Hepatocyte (in vitro differentiated cells): ENCODE measurements around the gene PUM2. TPM values are rescaled to one million over a fixed set of nuclear protein-coding genes. Genes with fewer than 3 reads are reported as not detected.

ENCODE experiments used
- DNase-seq: peaks from one replicate; pipeline ENCODE4 v3.0.0-alpha.2; 2016; ENCODE audit warnings: low spot score
- H2AFZ ChIP-seq: fragments of 200-600 bp; sonication (generic); 2 replicates; pipeline ENCODE4 v1.6.0; 2016; ENCODE audit warnings: antibody characterized with exemption, mild to moderate bottlenecking
- H3K27ac ChIP-seq: fragments of 200-600 bp; sonication (generic); 2 replicates; pipeline ENCODE4 v1.5.1; 2016; ENCODE audit warnings: mild to moderate bottlenecking
- H3K27me3 ChIP-seq: fragments of 200-600 bp; sonication (generic); 2 replicates; pipeline ENCODE4 v1.6.1; 2016
- H3K36me3 ChIP-seq: fragments of 200-600 bp; sonication (generic); replicated peaks from 2 replicates; pipeline ENCODE4 v1.5.1; 2016; ENCODE audit warnings: low read depth; ENCODE audit not compliant: insufficient read depth
- H3K4me1 ChIP-seq: fragments of 200-600 bp; sonication (generic); 2 replicates; pipeline ENCODE4 v1.5.1; 2016; ENCODE audit warnings: mild to moderate bottlenecking, moderate library complexity; ENCODE audit not compliant: insufficient read depth
- H3K4me2 ChIP-seq: fragments of 200-600 bp; sonication (generic); 2 replicates; pipeline ENCODE4 v1.6.0; 2016
- H3K4me3 ChIP-seq: fragments of 200-600 bp; sonication (generic); 2 replicates; pipeline ENCODE4 v1.5.1; 2016; ENCODE audit warnings: mild to moderate bottlenecking
- H3K79me2 ChIP-seq: fragments of 200-600 bp; sonication (generic); 2 replicates; pipeline ENCODE4 v1.6.0; 2017; ENCODE audit warnings: mild to moderate bottlenecking
- H3K9me2 ChIP-seq: fragments of 200-600 bp; sonication (generic); replicated peaks from 2 replicates; pipeline ENCODE4 v1.6.0; 2017; ENCODE audit warnings: mild to moderate bottlenecking; ENCODE audit not compliant: insufficient read depth
- H3K9me3 ChIP-seq: fragments of 200-600 bp; sonication (generic); 2 replicates; pipeline ENCODE4 v1.5.1; 2016; ENCODE audit warnings: low read depth, mild to moderate bottlenecking
- H4K20me1 ChIP-seq: fragments of 200-600 bp; sonication (generic); 2 replicates; pipeline ENCODE4 v1.6.0; 2016; ENCODE audit warnings: mild to moderate bottlenecking; ENCODE audit not compliant: insufficient read depth, poor library complexity, severe bottlenecking
- CTCF ChIP-seq: fragments of 200-600 bp; sonication (generic); IDR thresholded peaks from 2 replicates; pipeline ENCODE4 v1.5.1; 2016; ENCODE audit warnings: antibody characterized with exemption, mild to moderate bottlenecking; ENCODE audit not compliant: poor library complexity
- EZH2 ChIP-seq: fragments of 200-600 bp; sonication (generic); IDR thresholded peaks from 2 replicates; pipeline ENCODE4 v1.6.1; 2016; ENCODE audit warnings: antibody characterized with exemption, mild to moderate bottlenecking, borderline replicate concordance
- EZH2phosphoT487 ChIP-seq: fragments of 200-600 bp; sonication (generic); IDR thresholded peaks from one replicate; pipeline ENCODE4 v1.6.1; 2018; ENCODE audit warnings: antibody characterized with exemption, mild to moderate bottlenecking, low read depth, moderate library complexity; ENCODE audit not compliant: unreplicated experiment, severe bottlenecking
- WGBS: methylation state at CpG from one replicate; pipeline ENCODE4 v1.1.6; 2016; ENCODE audit warnings: low lambda C conversion rate; ENCODE audit errors: missing lambda C conversion rate; 5-methylcytosine and 5-hydroxymethylcytosine counted together
- polyA plus RNA-seq: library from polyadenylated mRNA; unstranded; fragments of >200 nt; fragmentation: Nextera tagmentation; extraction: Ambion mirVana; gene quantifications from 2 replicates; pipeline ENCODE4 v1.2.1, GENCODE V29; 2016
- total RNA-seq: library from RNA; depleted of rRNA; stranded (reverse); fragments of >200 nt; gene quantifications from 2 replicates; pipeline ENCODE4 v1.2.3, GENCODE V29; 2014

Gene PUM2
- total and polyA plus RNA-seq, 2 experiments from 2014 or later = 14.4 to 55.5 TPM

GRCh38 chr2:20361893-20362292 lies 11.2 kb upstream of the PUM2 start:
- Histone ChIP-seq H3K27ac (no peak overlapping the region), H3K9me2 (no peaks in the 10 kb centered on the region), H4K20me1 (no peaks in the 10 kb centered on the region), H3K79me2 (no peaks in the 10 kb centered on the region), H3K9me3 (no peaks in the 10 kb centered on the region), H3K4me1 (no peaks in the 10 kb centered on the region), H3K4me2 (no peak overlapping the region), H3K36me3 (no peaks in the 10 kb centered on the region), H3K4me3 (no peak overlapping the region), H3K27me3 (no peaks in the 10 kb centered on the region), H2AFZ (no peak overlapping the region)
- DNase-seq = no peak
- 92% methylated on average over 4 of the region's 4 CpGs for WGBS
- TF ChIP-seq CTCF (no peak), EZH2phosphoT487 (no peak), EZH2 (no peak)

- WGBS = 70% methylated on average over 6 of the region's 6 CpGs
- H3K4me1 ChIP-seq = no peaks in the 10 kb centered on the region
- no peak overlapping the region for H3K4me3 ChIP-seq
- H3K27me3 ChIP-seq = no peaks in the 10 kb centered on the region
- TF ChIP-seq EZH2 (no peak), EZH2phosphoT487 (no peak), CTCF (no peak)
- no peaks in the 10 kb centered on the region for H3K79me2 ChIP-seq
- H3K9me3 ChIP-seq = no peaks in the 10 kb centered on the region
- no peak overlapping the region for H3K27ac ChIP-seq
- H2AFZ ChIP-seq = no peak overlapping the region
- H3K36me3 ChIP-seq = no peaks in the 10 kb centered on the region
- no peak overlapping the region for H3K4me2 ChIP-seq
- H4K20me1 ChIP-seq = no peaks in the 10 kb centered on the region
- no peaks in the 10 kb centered on the region for H3K9me2 ChIP-seq
- DNase-seq = no peak
Measured at GRCh38 chr2:20359096-20359495, 8.5 kb upstream of the PUM2 start.

- no peak for DNase-seq
- TF ChIP-seq CTCF = no peak
- Histone ChIP-seq H3K4me1 (peaks cover 5% of the 10 kb centered on the region), H4K20me1 (no peaks in the 10 kb centered on the region), H3K4me2 (no peak overlapping the region), H3K27me3 (no peaks in the 10 kb centered on the region), H2AFZ (no peak overlapping the region), H3K4me3 (no peak overlapping the region), H3K27ac (no peak overlapping the region), H3K36me3 (no peaks in the 10 kb centered on the region), H3K9me3 (no peaks in the 10 kb centered on the region), H3K79me2 (no peaks in the 10 kb centered on the region), H3K9me2 (no peaks in the 10 kb centered on the region)
- WGBS = 95% methylated on average over 13 of the region's 13 CpGs
Measured at GRCh38 chr2:20357638-20358389, 7.2 kb upstream of the PUM2 start.
